Fibroblast of skin of abdomen (primary cell): ENCODE results near the gene SENP7.
"Not testable (repeated sequence)": the region's sequence is repeated elsewhere in the genome, so short reads cannot be mapped to it uniquely, and the experiment has no call there.

Experiments used
- DNase-seq: peaks from one replicate; pipeline ENCODE4 v3.0.0-alpha.2; 2013

Gene SENP7

GRCh38 chr3:101521211-101521701, 8.2 kb upstream of the SENP7 start:
- no peak for DNase-seq

- no peak for DNase-seq
Observed at GRCh38 chr3:101519685-101520365, 6.8 kb upstream of the SENP7 start.

GRCh38 chr3:101518421-101518871, 5.4 kb upstream of the SENP7 start:
- DNase-seq, result no peak

GRCh38 chr3:101513419-101513986, 491 bp upstream of the SENP7 start:
- no peak for DNase-seq

GRCh38 chr3:101512396-101512645, 691 bp downstream of the SENP7 start:
- DNase-seq, result no peak

GRCh38 chr3:101509811-101510210, 3.2 kb downstream of the SENP7 start:
- DNase-seq, result peak; percentile 82

- DNase-seq, result peak; percentile 62
Observed at GRCh38 chr3:101509281-101509680, 3.7 kb downstream of the SENP7 start.

- DNase-seq, result no peak
Observed at GRCh38 chr3:101501783-101502182, 11.2 kb downstream of the SENP7 start.

- DNase-seq, result no peak
Observed at GRCh38 chr3:101500208-101500607, 12.8 kb downstream of the SENP7 start.

GRCh38 chr3:101497803-101498202, 15.2 kb downstream of the SENP7 start:
- no peak for DNase-seq

GRCh38 chr3:101495552-101495951, 17.5 kb downstream of the SENP7 start:
- no peak for DNase-seq

GRCh38 chr3:101484805-101485620, 28.0 kb downstream of the SENP7 start:
- peak; percentile 64 for DNase-seq

- DNase-seq, result no peak
Observed at GRCh38 chr3:101478980-101479379, 34.0 kb downstream of the SENP7 start.

- not testable (repeated sequence) for DNase-seq
Observed at GRCh38 chr3:101474841-101475552, 38.0 kb downstream of the SENP7 start.

- not testable (repeated sequence) for DNase-seq
Observed at GRCh38 chr3:101468676-101469075, 44.3 kb downstream of the SENP7 start.

- DNase-seq, result not testable (repeated sequence)
Observed at GRCh38 chr3:101467310-101467663, 45.7 kb downstream of the SENP7 start.

- no peak for DNase-seq
Observed at GRCh38 chr3:101466465-101467309, 46.3 kb downstream of the SENP7 start.

- no peak for DNase-seq
Observed at GRCh38 chr3:101464235-101464634, 48.8 kb downstream of the SENP7 start.

GRCh38 chr3:101461451-101461850, 51.6 kb downstream of the SENP7 start:
- no peak for DNase-seq

- DNase-seq, result no peak
Observed at GRCh38 chr3:101458387-101458786, 54.6 kb downstream of the SENP7 start.

- no peak for DNase-seq
Observed at GRCh38 chr3:101454629-101455028, 58.4 kb downstream of the SENP7 start.

- peak; percentile 17 for DNase-seq
Observed at GRCh38 chr3:101453961-101454360, 59.1 kb downstream of the SENP7 start.
